HCEC 1CT (cell line): ENCODE measurements around the gene S100A14.
"Not testable (repeated sequence)": the region's sequence is repeated elsewhere in the genome, so short reads cannot be mapped to it uniquely, and the experiment has no call there.

ENCODE experiments used
- DNase-seq: peaks from one replicate; pipeline ENCODE4 v3.0.0-alpha.2; 2017

S100A14 gene

DNA sequence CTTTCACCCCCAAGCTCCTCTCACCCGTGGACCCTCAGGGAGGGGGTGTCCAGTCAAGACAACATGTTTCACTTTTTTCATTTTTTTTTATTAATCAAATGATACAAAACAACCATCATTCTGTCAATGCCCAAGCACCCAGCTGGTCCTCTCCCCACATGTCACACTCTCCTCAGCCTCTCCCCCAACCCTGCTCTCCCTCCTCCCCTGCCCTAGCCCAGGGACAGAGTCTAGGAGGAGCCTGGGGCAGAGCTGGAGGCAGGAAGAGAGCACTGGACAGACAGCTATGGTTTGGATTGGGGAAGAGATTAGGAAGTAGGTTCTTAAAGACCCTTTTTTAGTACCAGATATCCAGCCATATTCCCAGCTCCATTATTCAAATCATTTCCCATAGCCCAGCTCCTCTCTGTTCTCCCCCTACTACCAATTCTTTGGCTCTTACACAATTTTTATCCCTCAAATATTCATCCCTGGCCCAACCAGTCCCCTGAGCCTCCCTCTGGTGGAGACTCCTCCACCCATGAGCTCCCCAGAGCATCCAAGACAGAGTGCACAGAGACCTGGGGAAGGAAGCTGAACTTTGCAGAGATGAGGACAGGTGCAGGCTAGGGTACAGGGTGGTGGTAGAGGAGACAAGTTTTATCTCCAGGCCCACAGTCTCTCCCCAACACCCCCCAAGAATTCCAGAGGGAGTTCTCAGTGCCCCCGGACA, 1.8 kb downstream of the S100A14 start:
- no peak for DNase-seq

- no peak for DNase-seq
Measured at GRCh38 chr1:153613406-153613805, 2.7 kb downstream of the S100A14 start.

- DNase-seq: peak; percentile 74
Measured at GRCh38 chr1:153612755-153613331, 3.3 kb downstream of the S100A14 start, which contains the start of gene S100A16. S100A16 (minus strand) TSS chr1:153613137; CDS start chr1:153608151, 4,986 bp downstream.

DNA sequence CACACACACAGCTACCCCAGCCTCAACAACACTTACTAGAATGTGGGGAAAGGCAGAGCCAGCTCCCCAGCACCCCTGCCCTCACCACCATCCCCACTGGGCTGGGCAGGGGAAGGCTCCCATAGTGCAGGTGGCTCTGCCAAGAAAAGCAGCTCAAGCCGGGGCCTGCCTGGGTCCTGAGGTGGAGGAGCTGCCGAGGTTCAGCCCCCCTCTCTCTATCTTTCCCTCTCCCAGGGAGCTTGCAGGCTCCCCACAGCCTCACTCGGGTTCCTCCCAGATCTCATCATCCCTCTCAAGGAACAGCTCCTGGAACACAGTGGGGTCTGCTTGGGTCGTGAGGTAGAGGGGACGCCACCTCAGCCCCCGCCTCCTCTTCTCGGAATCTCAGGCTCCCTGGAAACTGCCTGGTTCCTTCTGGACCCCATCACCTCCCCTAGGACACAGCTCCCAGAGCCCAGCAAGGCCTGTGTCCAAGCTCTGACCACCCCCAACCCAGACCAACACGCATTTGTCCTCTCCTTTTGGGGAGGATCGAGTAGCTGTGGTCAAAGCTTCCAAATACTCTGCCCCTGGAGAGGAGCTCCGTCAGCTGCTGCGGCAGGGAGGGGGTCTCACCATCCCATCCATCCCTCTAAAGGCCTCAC, 3.9 kb downstream of the S100A14 start:
- peak; percentile 17 for DNase-seq

DNA sequence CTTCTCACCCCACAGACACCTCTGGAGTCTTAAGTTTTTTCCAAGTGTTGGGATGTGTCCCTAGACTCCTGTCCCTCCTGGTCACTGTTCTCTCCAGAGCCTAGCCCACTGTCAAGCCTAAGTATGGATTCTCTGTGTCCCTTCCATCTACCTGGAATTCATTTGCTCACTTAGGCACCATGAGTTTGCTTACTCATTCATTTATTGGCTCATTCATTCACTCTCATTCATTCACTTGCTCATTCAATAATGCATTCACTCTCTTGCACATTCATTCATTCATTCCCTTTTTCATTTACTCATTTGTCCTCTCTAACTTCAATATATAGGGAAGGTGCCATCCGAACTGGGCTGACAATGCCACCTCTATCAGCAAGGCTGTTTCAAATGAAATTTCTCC, 4.8 kb downstream of the S100A14 start:
- DNase-seq: peak; percentile 21

- DNase-seq: peak; percentile 65
Measured at GRCh38 chr1:153610811-153611301, 5.3 kb downstream of the S100A14 start.

GRCh38 chr1:153610334-153610733, 5.8 kb downstream of the S100A14 start:
- DNase-seq: peak; percentile 57

DNA sequence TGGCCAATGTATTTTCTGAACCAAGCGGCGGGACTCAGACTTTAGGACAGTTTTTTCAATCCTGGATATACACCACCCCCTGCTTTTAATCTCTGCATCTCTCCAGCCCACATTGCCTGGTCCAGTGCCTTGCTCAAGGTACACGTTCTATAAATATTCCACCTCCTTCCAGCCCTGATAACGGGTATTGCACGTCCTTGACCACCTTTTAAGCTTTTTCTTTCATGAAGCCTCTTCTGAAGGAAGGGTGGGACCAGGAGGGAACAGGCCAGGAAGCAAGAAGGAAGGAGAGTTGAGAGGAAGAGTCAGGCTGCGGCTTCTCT, 6.6 kb downstream of the S100A14 start:
- DNase-seq: no peak

DNA sequence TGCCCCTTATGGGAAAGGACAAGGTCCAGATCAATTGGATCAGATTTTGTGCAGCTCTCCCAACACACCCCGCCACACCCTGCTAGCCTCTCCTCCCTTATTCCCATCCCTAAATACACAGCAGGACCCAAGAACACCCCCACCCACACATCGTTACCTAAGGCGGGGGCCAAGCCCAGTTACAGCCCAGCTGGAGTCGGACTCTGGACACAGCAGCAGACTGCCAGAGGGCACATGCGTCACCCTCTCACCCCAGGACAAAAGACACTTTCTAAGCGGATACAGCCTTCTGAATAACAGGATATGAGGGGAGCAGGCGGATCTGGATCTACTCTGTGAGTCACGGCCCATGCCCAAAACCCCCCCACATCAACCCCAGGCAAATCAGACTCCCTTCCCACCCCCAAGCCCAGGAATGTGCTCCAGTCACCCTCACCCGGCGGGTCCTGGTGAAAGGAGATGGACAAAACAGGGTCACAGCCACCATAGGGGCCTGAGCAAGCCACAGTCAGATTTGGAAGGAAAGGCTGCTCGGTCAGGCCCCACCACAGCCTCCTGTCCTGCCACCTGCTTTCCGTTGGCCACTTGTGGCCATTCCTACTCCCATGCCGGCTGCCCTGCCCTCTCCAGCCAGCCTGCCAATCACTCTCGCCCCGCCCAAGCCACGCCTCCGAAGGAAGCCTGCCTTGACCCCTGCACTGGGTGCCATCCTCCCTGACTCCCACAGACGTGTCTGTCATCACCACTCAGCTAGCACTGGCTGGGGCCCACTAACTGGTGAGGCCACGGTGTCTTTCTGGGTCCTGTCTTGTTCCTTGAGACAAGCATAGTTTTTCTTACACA, 7.2 kb downstream of the S100A14 start:
- DNase-seq: peak; percentile 97

- no peak for DNase-seq
Measured at GRCh38 chr1:153608089-153608682, 7.9 kb downstream of the S100A14 start.

GRCh38 chr1:153607381-153607780, 8.7 kb downstream of the S100A14 start:
- DNase-seq: no peak

GRCh38 chr1:153606194-153606593, 9.9 kb downstream of the S100A14 start:
- no peak for DNase-seq

GRCh38 chr1:153602749-153603148, 13.4 kb downstream of the S100A14 start:
- DNase-seq: no peak

- peak; percentile 31 for DNase-seq
Measured at GRCh38 chr1:153599847-153600246, 16.3 kb downstream of the S100A14 start.

- DNase-seq: peak; percentile 88
Measured at GRCh38 chr1:153598309-153599172, 17.6 kb downstream of the S100A14 start.

- peak; percentile 96 for DNase-seq
Measured at GRCh38 chr1:153597206-153597605, 18.9 kb downstream of the S100A14 start.

- DNase-seq: no peak
Measured at GRCh38 chr1:153592748-153593147, 23.4 kb downstream of the S100A14 start.

GRCh38 chr1:153588482-153588881, 27.6 kb downstream of the S100A14 start:
- DNase-seq: no peak

- not testable (repeated sequence) for DNase-seq
Measured at GRCh38 chr1:153588033-153588432, 28.1 kb downstream of the S100A14 start.

DNA sequence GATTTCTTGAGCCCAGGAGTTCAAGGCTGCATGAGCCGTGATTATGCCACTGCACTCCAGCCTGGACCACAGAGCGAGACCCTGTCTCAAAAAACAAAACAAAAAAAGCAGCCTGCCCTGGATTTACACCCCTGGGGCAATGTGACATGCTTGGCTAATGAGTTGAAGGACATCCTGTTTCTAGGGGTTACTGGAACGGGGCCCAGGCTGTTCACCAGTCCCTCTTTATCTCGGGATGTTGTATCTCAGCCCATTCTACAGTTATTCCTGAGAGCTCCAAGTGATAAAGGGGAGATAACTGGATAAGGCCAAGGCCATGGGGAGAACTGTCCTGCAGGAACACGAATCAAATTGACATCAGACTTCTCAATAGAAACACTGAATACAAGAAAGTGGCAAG, 28.8 kb downstream of the S100A14 start:
- DNase-seq: no peak

DNA sequence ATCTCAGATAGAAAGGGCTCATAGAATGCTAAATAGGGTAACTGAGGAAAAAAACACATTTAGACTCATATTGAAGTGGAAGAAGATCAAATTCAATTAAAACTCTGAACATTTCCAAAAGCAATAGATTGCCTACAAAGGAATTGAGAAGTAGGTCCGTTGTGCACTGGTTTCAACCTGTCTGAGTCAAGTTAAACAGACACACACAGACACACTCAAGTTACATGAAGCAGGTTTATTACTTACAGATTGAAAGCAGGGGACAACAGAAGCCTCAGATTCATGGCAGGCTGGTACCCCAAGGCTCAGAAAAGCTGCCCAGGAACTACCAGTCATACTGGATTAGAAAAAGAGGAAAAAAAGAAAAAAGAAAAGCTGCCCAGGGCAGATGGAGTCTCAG, 29.8 kb downstream of the S100A14 start:
- no peak for DNase-seq

- DNase-seq: no peak
Measured at GRCh38 chr1:153585006-153585405, 31.1 kb downstream of the S100A14 start.
